HG03575 (cell line): ENCODE data around the gene NIN.

ENCODE experiments used
- ATAC-seq: cut with Tn5 transposase; IDR thresholded peaks from one replicate; pipeline ENCODE4 v1.9.1; 2021; ENCODE audit not compliant: unreplicated experiment, insufficient number of reproducible peaks, low FRiP score; ENCODE audit errors: extremely low read depth

Gene NIN

DNA sequence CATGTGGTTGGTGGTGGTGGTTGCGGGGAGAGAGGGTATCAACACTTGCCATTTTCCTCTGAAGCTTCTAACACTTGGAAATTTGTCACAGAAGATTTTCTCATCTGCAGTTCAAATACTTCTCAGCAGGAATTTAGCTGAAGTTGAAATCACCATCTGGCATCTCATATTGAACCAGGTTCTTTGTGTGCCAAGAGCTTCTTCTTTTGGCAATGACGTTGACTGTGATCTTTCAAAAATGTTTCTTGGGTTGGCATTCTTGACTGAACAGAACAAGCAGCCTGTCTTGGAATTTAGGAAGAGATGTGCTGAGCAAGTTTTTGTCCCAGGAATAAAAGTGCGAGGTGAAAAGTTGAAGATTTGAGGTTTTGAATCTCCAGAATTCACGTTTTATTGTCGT lies 8.7 kb upstream of the NIN start:
- no peak for ATAC-seq

DNA sequence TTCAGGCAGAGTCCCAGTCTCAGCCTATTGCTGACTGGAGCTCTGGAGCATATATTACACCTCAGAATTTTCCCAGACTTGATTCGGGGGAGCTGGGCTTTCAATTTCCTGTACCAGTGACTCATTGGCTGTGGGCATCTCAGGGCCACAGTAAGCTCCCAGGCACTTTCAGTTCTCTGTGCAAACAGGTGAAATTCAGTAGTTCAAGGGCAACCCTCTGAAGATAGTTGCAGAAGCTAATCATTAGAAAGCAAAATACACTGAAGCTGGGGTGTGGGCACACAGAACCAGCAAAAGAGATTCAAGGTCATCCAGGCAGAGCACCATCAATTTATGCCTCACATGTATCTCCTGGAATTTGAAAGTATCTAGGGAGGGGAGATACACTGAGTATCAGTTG lies 8.1 kb upstream of the NIN start:
- ATAC-seq: no peak

DNA sequence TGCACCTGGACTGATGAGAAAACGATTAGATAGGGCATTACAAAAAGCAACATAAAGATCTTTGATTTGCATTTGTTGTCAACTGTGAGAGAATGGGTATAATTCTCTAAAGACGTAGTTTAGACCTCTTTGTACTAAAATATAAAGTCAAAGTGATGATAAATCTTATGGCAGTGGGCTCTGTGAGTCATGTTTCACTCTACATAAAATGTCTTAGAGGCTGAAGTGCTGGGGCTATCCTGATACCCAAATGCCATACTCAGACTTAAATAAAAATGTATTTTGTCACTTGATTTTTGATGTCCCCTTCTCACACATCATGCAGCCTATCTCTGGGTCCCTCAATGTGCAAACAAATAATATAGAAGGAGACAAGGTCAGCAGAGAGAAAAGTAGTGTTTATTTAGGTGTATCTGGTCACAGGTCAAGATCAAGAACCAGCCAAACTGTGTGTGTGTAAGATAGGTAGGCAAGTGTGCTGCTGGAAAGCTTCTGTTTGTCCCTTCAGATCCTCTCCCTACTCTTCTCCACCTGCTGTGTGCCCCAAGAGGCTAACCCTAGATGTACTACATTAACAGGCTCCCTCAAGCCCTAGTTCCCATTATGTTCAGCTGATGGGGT lies 7.0 kb upstream of the NIN start:
- no peak for ATAC-seq

DNA sequence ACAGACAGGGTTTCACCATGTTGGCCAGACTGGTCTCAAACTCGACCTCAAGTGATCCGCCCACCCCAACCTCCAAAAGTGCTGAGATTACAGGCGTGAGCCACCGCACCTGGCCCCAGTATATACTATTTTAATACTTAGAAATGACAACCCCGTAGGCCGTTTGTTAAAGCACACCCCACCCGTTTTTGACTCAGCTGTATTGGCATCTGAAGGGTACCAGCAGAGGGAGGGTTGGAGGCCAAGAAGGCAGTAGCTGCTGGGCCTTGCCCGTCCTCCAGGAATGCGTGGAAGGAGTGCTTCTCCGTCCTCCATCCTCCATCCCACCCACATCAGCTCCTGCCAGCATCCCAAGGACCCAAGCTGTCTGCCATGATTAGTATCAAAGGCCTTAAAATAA lies 6.3 kb upstream of the NIN start:
- ATAC-seq: no peak

DNA sequence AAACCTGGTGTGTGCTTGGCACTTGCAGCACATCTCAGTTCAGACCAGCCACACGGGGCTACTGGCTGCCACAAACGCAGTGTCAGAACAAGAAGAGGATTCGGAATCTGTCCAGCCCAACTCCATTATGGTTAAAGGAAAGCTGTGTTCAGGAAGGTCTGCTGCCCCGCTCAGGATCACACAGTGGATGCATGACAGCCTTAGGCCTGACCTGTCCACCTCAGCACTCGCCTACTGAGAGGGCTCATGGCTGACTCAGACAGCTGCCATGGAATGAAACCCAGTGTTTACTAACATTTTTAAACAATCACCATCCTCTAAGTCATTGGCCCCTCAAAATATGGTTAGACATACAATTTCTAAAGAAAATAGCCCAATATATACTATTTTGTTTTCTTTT lies 5.6 kb upstream of the NIN start:
- ATAC-seq: no peak

DNA sequence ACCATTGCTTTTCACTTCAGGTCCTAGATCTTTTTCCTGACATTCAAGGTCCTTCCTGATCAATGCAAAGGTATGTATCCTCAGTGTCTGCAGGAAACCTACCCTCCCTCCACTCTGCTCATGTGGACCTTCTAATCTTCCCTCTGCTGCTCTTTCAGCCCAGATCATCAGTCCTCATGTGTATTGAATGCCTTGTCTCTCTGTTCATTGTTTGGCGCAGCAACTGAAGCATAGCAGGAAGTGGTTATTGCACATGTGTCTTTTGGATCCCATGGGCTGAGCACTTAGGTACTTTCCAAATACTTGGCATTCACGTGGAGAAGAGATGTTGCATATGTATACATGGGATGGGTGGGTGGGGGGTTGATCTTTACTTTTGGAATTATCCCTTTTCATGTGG lies 4.3 kb upstream of the NIN start:
- no peak for ATAC-seq

DNA sequence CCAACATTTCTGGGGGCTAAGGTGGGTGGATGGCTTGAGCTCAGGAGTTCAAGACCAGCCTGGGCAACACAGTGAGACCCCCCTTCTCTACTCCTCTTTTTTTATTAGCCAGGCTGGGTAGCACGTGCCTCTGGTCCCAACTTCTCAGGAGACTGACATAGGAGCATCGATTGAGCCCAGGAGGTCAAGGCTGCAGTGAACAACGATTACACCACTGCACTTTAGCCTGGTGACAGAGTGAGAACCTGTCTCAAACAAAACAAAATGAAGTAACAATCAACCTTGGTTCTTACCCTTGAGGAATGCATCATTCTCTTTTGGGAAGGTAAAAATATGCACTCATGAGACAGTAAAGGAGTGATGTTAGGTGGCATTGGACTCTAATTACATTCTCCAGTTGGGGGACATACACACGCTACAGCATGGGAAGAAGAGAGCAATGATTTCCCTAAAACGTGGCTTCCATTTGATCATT lies 3.9 kb upstream of the NIN start:
- no peak for ATAC-seq

DNA sequence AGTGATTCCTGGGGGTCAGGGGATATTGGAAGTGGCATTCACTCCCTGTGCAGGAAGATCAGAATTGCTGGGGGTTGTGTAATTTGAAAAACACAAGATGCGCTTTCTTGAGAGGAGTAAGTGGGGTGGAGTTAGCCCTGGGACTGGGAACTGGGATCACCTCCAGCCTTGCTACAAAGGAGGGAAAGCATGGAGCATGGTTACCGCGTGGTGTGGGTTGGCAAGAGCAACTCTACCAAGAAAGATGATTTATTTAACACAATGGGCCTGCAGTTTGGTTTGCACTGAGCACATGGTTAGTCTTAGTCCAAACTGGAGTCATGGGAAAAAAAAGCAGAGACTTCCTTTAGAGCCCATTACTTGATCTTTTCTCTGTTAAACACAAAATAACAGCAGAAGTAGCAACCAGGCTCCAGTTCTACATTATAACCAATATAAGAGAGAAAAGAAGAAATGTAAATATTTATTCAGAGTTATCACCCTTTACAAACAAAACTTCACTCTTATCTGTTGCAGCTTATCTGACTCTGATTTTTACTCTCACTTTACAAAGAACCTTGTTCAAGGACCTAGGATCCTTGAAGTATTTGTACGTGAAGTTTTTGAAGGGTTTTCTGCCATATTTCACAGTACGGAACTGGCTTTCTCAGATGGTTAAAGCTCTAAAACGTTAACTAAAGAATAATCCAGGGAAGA lies 2.1 kb upstream of the NIN start:
- ATAC-seq: no peak

DNA sequence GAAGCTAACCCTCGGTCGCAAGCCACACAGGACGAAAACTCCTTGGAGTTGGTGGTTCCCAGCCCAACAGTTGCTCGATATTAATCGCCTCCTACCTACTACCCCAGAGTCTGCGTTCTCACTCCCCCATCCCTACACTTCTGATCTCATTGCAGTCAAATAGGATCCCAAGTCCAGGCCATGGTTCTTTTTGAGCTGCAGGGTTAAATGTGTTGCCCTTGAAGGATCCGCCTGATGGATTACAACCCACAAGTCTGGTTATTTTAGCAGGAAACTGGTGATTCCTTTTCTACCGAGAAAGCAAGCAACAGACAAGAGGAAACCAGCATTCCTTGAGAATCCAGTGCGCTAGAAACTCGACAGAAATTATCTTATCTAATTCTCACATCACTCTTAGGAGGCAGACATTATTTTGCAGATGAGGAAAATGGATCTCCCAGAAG lies 785 bp upstream of the NIN start:
- ATAC-seq: no peak

DNA sequence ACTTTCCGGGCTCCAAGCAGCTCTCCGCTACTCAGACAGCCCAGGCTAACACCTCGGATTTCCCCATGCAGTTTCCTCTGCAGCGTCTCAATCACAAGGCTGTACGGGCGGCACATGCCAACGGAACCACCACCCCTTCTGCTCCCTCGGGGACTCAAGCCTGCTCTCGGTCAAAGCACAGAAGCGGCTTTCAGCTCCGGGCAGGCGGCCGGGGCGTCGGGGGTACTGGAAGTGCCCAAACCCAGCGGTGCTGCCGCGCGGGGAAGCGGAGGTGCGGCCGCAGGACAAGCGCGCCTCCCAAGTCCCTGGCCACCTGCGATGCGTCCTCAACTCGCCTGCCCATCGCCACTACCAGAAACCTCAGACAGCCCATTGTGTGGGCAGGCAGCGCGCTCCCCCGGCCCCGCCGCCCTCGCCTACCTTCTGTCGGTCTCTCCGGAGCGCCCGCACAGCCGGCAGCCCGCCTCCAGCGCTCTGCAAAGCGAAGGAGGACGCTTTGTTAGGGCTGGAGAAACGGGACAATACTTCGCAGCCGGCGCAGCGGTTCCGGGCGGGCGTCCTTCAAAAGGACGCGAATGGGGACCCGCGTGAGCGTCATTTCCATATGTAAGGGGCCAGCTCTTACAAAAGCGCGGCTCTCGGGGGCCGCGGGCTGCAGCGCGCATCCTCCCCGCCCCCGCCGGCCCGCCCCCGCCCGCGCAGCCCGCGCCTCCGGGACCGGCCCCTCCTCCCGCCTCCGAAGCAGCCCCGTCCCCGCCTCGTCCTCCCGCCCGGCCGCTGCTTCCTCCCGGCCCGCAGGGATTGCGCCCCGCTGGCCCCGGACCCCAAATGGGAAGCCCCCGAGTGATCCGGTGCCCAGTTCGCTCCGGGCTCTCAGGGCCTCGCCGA lies 674 bp downstream of the NIN start:
- no peak for ATAC-seq

DNA sequence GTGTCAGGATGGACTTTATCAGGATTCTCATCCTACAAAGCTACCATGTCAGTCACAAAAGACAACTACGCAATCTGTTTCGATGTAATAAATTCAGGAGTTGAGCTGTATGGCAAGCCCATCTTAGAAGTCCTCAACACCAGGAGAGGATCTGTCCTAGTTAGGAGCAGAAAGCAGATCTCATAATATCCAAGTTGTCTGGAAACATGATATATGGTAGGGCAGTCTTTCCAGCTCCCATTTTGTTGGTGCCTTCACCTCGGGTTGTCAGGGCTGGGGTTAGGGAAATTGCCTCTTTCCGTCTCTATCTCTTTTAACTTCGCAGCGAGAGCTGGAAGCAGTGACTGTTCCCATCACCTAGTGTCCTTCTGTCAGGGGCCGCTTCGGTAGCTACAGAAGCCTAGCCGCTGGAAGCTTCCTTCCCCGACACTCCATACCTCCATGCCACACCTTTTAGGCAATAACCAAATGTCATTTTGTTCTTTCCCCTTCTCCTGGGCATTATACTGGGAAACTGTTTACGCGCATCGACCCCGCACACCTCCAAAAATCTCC lies 1.4 kb downstream of the NIN start:
- no peak for ATAC-seq

DNA sequence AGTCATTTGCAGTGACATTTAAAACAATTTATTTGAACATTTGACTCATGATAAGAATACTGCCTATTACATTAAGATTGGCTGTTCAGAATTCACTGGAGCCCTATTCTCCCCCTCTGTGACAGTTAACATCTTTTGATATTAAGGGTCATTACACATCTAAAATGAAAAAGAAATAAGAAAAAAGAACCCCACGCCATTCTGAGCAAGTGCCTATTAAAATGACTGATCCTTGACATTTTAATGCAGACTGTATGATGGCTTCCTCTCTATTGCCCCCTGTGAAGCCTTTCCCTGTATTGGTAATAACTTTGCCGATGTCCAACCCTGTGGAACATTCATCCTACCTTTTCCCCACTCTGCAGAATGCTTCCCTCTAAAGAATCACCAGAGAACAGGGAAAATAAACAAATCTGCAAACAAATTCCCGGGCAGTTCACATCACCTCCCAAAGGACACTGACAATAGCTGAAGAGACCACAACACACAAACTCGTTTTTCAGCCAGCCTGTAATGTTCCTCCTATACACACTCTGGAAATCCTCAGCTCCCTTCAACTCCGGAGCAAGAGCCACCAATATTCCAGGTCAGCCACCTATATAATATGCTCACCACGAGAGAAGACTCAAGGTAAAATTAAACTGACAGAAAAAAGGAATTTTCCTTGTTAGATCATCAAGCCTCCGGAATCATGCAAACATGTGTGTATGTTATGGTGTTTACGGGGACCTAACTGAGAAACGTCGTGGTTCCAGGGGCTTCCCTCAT lies 2.1 kb downstream of the NIN start:
- ATAC-seq: no peak

DNA sequence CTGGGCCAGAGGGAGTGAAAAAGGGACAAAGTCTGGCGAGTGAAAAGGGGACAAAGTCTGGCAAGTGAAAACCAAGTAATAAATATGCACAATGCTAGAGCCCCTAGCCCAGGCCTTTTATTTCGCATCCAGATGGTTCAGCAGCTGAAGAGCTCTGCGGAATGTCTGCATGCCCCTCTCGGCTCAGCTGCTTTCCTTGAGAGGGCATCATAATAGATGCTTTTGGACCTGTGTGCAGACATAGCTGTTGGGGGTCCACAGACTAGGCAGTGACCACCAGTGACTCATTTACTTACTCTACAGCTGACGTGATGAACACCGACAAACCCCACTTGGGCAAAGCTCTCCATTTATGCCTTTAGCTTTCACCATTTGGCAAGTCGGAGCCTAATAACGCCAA lies 4.3 kb downstream of the NIN start:
- ATAC-seq: no peak

DNA sequence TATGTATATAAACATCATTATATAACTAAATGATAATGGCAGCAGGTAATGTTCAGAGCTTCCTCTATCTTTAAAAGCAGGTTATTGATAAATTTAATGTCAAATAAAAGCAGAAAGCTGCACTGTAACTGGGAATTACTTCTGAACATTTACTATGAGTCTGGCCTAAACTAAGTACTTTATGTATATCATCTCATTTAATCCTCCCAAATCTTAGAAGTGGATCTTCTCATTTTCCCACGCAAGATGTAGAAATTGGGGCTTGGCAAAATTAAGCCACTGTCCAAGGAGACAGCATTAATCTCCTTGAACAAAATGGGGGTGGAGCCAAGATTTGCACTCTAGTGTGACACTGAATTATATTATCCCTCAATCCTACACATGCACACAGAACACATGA lies 5.7 kb downstream of the NIN start:
- ATAC-seq: no peak

DNA sequence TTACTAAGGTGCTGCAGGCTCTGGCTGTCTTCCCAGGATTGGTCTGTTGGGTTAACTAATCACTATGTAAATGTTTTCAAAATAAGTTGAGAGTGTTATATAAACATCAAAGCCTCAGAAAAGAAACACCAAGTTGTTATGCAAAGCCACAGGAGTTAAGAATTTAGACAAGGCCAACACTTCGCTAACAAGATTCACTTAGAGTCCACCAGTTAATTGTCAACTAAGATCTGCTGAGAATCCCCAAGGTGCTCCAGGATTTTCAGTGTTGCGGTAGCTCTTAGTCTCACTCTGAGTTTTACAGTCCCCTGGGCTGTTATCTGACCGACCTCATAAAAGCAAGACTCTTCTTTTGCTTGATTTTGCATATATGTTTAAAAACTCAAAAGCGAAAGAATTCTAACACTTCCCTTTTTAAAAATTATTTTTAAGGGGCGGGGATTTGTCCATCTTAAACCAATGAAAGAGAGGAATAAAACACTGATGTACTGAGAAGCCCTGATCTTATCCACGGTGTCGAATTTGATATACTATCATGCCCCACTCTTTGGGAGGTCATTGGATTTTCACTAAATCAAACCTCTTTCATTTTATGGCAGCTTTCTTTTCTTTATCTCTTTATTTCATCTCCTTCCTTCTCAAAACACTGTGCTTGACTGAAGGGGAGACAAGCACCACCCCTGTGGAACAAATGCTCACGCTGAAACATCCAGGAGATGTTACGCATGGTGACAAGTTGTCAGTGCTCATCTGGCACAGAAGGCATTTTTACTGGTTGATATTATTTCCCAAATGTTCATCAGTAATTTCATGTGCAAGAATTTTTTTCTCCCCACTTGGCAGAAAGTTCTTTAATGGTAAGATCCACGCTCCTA lies 7.0 kb downstream of the NIN start:
- peak; percentile 31 for ATAC-seq

DNA sequence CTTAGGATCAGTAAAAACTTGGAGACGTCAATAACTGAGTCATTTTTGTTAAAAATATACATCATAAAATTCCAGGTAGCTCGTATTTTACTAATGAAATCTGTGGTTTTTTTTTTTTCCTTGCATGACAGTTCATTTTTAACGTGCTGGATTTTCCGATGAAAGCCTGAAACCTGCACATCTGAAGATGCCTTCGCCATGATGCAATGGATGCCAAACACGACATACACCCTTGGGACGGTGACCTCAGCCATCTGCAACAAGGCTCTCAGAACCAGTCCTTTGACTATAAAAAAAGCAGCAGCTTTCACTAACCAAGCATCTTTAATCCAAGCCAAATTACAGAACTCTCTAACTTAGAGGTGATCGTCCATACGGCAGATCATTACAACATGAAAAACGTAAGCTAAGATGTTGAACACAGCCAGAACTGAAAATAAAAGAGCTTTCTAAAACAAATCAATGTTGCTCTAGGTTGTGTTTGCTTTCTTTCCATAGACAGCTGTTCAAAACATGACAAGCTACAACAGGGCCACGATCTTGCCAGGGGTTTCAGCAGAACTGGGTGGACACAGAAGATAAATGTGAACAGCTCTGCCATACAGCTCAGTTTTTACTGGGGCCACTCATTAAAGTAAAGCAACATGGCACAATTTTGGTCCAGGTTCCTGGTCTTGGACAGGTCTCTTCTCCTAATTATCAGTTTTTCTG lies 7.8 kb downstream of the NIN start:
- no peak for ATAC-seq

DNA sequence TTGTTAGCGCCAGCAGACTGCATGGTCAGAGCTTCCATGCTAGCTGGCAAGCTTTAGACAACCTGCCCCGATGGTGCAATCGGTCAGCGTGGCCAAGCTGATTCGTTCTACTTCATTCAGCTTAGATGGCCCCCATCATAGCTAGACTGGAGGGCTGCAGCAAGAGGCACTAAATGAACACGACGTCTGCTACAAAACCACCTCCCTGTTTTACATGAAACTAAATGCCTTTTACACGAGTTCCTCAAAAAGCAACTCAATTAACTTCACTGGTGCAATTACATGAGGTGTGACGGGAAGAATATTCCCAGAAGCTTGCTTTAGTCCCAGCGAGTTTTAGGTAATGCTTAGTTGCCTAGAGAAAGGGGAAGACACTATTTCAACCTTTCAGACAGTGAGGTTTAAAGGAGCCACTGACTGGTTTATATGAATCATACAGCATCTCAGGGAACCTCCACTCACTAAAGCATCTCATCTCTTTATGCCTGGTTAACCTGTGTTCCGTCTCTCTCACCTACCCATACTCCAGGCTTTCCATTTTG lies 8.4 kb downstream of the NIN start:
- no peak for ATAC-seq
